NCI-H748 (cell line): ENCODE measurements around the gene RASSF10.

Source experiments
- DNase-seq: peaks from one replicate; lab custom pipeline; 2025; ENCODE audit not compliant: unreplicated experiment; lab: John Stamatoyannopoulos, UW

The RASSF10 gene

DNA sequence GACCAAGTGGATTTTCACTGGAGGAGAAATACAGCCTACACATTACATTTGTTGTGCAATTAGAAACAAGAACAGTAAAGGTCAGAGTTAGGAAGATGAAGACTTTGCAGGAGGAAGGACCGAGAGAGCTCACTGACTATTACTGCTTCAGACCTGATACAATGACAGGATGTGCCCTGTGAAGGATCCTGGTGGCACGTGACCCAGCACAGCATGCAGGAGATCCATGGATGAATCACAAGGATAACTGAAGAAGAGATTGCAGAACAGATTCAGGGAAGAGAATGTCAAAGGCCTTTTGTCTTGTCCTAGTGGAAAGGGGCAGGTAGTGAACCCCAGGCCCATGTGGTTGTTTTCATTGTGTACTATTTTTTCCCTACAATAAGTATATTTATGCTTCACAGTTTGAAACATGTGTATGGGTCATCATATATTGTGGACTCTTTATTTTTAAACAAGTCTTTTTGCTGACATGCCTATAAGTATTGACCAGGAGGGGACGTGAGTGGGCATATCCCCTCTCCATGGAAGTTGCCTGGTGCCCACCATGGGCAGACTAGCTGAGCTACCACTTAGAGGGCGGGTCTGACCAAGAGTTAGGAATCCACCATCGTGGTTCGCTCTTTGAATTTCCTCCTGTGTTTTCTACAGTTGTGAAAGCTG lies 44.3 kb downstream of the RASSF10 start:
- no peak for DNase-seq

DNA sequence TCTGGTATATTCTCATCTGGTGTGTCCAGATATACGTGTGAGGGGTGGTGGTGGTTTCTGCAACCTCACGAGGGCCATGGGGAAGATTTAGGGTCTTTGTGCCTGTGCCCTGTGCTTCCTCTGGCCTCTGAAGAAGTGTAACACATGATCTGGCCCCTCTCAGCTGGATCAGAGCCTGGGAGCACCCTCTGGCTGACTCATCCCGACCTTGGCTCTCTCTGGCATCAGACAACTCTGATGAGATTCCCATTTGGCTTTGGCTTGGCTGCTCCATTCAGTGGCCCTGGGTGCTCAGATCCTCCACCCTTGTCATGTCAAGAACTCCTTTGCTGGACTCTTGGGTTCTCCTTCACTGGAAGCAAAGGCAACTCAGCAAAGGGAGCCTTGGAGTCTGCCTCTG lies 45.2 kb downstream of the RASSF10 start:
- no peak for DNase-seq

DNA sequence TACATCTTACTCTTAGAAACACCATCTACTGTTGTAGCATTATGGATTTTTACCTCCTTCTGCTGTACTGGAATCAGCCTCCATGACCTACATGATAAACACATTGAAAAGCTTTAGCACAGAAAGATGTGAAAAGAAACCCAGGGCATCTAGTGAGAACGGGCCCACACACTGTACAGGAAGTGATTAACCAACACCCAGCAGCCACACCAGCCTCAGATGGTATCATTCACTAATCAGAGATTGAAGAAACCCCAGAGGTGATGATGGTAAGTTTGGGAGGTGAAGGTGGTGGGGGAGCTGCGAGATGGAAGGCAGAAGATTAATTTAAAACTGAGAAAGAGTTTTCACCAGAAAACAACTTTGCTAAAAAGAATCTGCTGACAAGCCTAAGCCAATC lies 46.1 kb downstream of the RASSF10 start:
- no peak for DNase-seq

DNA sequence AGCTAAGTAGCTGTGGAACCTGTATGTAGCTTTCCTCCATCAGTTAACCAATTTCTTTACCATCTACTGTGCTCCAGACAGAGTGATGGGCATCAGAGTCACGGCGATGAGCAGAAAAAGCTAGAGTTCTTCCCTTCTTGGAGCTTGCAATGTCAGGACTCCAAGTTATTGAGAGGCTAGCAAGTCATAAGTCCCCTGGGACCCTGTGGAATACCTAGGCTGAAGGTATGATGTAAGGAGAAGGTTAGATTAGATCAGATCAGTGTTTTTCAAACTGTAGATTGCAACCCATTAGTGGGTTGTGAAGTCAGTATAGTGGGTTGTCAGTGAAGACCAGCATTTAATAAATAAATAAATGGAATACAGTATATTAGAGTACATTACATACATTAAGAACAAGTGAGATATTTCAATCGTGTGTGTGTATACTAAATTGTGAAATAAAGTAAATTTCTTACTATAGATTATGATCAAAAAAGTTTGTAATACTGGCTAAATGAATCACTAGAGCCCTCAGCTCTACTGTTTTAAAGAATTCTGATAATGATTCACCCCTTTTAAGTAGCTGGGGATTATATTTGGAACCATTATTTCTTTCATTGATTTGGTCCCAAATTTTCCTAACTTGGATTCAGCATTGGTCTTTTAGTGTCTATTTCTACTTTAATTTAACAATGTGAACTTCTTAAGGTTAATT lies 52.3 kb downstream of the RASSF10 start:
- DNase-seq = no peak
